ENCODE results near the gene RHNO1. TPM values are rescaled to one million over a fixed set of nuclear protein-coding genes. Genes with fewer than 3 reads are reported as not detected.

RHNO1 gene
- total and polyA plus RNA-seq, 2 of the 13 experiments (the other 11 are each of a cell fraction or from before 2014, with no cell fraction given), result 27.2 to 49.6 TPM

- TF ChIP-seq, protein P1, sequence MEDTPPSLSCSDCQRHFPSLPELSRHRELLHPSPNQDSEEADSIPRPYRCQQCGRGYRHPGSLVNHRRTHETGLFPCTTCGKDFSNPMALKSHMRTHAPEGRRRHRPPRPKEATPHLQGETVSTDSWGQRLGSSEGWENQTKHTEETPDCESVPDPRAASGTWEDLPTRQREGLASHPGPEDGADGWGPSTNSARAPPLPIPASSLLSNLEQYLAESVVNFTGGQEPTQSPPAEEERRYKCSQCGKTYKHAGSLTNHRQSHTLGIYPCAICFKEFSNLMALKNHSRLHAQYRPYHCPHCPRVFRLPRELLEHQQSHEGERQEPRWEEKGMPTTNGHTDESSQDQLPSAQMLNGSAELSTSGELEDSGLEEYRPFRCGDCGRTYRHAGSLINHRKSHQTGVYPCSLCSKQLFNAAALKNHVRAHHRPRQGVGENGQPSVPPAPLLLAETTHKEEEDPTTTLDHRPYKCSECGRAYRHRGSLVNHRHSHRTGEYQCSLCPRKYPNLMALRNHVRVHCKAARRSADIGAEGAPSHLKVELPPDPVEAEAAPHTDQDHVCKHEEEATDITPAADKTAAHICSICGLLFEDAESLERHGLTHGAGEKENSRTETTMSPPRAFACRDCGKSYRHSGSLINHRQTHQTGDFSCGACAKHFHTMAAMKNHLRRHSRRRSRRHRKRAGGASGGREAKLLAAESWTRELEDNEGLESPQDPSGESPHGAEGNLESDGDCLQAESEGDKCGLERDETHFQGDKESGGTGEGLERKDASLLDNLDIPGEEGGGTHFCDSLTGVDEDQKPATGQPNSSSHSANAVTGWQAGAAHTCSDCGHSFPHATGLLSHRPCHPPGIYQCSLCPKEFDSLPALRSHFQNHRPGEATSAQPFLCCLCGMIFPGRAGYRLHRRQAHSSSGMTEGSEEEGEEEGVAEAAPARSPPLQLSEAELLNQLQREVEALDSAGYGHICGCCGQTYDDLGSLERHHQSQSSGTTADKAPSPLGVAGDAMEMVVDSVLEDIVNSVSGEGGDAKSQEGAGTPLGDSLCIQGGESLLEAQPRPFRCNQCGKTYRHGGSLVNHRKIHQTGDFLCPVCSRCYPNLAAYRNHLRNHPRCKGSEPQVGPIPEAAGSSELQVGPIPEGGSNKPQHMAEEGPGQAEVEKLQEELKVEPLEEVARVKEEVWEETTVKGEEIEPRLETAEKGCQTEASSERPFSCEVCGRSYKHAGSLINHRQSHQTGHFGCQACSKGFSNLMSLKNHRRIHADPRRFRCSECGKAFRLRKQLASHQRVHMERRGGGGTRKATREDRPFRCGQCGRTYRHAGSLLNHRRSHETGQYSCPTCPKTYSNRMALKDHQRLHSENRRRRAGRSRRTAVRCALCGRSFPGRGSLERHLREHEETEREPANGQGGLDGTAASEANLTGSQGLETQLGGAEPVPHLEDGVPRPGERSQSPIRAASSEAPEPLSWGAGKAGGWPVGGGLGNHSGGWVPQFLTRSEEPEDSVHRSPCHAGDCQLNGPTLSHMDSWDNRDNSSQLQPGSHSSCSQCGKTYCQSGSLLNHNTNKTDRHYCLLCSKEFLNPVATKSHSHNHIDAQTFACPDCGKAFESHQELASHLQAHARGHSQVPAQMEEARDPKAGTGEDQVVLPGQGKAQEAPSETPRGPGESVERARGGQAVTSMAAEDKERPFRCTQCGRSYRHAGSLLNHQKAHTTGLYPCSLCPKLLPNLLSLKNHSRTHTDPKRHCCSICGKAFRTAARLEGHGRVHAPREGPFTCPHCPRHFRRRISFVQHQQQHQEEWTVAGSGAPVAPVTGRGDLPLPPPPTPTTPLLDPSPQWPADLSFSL (CRISPR knock-in tag; IDR thresholded peaks at IDR 0.05), result peak; percentile 45; the same call in 1 of the 2 replicates
- TF ChIP-seq, protein P2, sequence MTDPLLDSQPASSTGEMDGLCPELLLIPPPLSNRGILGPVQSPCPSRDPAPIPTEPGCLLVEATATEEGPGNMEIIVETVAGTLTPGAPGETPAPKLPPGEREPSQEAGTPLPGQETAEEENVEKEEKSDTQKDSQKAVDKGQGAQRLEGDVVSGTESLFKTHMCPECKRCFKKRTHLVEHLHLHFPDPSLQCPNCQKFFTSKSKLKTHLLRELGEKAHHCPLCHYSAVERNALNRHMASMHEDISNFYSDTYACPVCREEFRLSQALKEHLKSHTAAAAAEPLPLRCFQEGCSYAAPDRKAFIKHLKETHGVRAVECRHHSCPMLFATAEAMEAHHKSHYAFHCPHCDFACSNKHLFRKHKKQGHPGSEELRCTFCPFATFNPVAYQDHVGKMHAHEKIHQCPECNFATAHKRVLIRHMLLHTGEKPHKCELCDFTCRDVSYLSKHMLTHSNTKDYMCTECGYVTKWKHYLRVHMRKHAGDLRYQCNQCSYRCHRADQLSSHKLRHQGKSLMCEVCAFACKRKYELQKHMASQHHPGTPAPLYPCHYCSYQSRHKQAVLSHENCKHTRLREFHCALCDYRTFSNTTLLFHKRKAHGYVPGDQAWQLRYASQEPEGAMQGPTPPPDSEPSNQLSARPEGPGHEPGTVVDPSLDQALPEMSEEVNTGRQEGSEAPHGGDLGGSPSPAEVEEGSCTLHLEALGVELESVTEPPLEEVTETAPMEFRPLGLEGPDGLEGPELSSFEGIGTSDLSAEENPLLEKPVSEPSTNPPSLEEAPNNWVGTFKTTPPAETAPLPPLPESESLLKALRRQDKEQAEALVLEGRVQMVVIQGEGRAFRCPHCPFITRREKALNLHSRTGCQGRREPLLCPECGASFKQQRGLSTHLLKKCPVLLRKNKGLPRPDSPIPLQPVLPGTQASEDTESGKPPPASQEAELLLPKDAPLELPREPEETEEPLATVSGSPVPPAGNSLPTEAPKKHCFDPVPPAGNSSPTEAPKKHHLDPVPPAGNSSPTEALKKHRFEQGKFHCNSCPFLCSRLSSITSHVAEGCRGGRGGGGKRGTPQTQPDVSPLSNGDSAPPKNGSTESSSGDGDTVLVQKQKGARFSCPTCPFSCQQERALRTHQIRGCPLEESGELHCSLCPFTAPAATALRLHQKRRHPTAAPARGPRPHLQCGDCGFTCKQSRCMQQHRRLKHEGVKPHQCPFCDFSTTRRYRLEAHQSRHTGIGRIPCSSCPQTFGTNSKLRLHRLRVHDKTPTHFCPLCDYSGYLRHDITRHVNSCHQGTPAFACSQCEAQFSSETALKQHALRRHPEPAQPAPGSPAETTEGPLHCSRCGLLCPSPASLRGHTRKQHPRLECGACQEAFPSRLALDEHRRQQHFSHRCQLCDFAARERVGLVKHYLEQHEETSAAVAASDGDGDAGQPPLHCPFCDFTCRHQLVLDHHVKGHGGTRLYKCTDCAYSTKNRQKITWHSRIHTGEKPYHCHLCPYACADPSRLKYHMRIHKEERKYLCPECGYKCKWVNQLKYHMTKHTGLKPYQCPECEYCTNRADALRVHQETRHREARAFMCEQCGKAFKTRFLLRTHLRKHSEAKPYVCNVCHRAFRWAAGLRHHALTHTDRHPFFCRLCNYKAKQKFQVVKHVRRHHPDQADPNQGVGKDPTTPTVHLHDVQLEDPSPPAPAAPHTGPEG (CRISPR knock-in tag; IDR thresholded peaks at IDR 0.05), result peak; percentile 31; the same call in 1 of the 2 replicates
- TF ChIP-seq, protein P3, sequence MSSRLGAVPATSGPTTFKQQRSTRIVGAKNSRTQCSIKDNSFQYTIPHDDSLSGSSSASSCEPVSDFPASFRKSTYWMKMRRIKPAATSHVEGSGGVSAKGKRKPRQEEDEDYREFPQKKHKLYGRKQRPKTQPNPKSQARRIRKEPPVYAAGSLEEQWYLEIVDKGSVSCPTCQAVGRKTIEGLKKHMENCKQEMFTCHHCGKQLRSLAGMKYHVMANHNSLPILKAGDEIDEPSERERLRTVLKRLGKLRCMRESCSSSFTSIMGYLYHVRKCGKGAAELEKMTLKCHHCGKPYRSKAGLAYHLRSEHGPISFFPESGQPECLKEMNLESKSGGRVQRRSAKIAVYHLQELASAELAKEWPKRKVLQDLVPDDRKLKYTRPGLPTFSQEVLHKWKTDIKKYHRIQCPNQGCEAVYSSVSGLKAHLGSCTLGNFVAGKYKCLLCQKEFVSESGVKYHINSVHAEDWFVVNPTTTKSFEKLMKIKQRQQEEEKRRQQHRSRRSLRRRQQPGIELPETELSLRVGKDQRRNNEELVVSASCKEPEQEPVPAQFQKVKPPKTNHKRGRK (CRISPR knock-in tag; IDR thresholded peaks at IDR 0.05), result no peak
- TF ChIP-seq, protein P4, sequence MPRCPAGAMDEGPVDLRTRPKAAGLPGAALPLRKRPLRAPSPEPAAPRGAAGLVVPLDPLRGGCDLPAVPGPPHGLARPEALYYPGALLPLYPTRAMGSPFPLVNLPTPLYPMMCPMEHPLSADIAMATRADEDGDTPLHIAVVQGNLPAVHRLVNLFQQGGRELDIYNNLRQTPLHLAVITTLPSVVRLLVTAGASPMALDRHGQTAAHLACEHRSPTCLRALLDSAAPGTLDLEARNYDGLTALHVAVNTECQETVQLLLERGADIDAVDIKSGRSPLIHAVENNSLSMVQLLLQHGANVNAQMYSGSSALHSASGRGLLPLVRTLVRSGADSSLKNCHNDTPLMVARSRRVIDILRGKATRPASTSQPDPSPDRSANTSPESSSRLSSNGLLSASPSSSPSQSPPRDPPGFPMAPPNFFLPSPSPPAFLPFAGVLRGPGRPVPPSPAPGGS (CRISPR knock-in tag; IDR thresholded peaks at IDR 0.05), result peak; percentile 94
- TF ChIP-seq ZKSCAN1 (IDR thresholded peaks at IDR 0.05; ENCODE audit: low read length) (no peak), ZBTB38 (CRISPR knock-in tag; IDR thresholded peaks at IDR 0.05) (peak; percentile 93), ZEB1 (IDR thresholded peaks at IDR 0.05; ENCODE audit: insufficient replicate concordance, low read depth) (no peak), AGO2 (optimal IDR thresholded peaks at IDR 0.05; ENCODE audit: low read depth, low read length) (peak; percentile 90), NFRKB (IDR thresholded peaks at IDR 0.05) (no peak), ZNF17 (CRISPR knock-in tag; IDR thresholded peaks at IDR 0.05) (no peak), CHD2 (IDR thresholded peaks at IDR 0.05; ENCODE audit: low read depth, low read length) (peak; percentile 52; the same call in 1 of the 2 replicates), ZNF878 (CRISPR knock-in tag; IDR thresholded peaks at IDR 0.05) (peak; percentile 56; the same call in 1 of the 2 replicates), MTA1 (CRISPR knock-in tag; IDR thresholded peaks at IDR 0.05; ENCODE audit: borderline replicate concordance) (peak; percentile 79; the same call in 1 of the 2 replicates)
Observed at GRCh38 chr12:2890388-2891239, 13.6 kb downstream of the RHNO1 start, which contains the start of gene TULP3 (continued).
